Endothelial cell (in vitro differentiated cells): ENCODE data around the gene PPP2R5D. TPM values are rescaled to one million over a fixed set of nuclear protein-coding genes. Genes with fewer than 3 reads are reported as not detected.
"Not testable (repeated sequence)": the region's sequence is repeated elsewhere in the genome, so short reads cannot be mapped to it uniquely, and the experiment has no call there.

Experiments
- DNase-seq: peaks from one replicate; pipeline ENCODE4 v3.0.0; 2021; ENCODE audit warnings: low spot score
- H3K27ac Mint-ChIP-seq: one replicate; pipeline ENCODE4 v1.8.0; 2021; ENCODE audit warnings: mixed read lengths, inconsistent platforms; ENCODE audit not compliant: unreplicated experiment
- H3K27me3 Mint-ChIP-seq: one replicate; pipeline ENCODE4 v1.8.0; 2021; ENCODE audit warnings: mild to moderate bottlenecking, moderate library complexity, mixed read lengths, inconsistent platforms; ENCODE audit not compliant: unreplicated experiment
- H3K36me3 Mint-ChIP-seq: one replicate; pipeline ENCODE4 v1.8.0; 2021; ENCODE audit warnings: mild to moderate bottlenecking, low read depth, mixed read lengths, inconsistent platforms; ENCODE audit not compliant: unreplicated experiment
- H3K4me1 Mint-ChIP-seq: one replicate; pipeline ENCODE4 v1.8.0; 2021; ENCODE audit warnings: mild to moderate bottlenecking, mixed read lengths, inconsistent platforms; ENCODE audit not compliant: unreplicated experiment
- H3K4me3 Mint-ChIP-seq: one replicate; pipeline ENCODE4 v1.8.0; 2021; ENCODE audit warnings: mild to moderate bottlenecking, mixed read lengths, inconsistent platforms; ENCODE audit not compliant: unreplicated experiment
- H3K9me3 Mint-ChIP-seq: one replicate; pipeline ENCODE4 v1.8.0; 2021; ENCODE audit warnings: mixed read lengths, inconsistent platforms; ENCODE audit not compliant: unreplicated experiment
- total RNA-seq: library from RNA; stranded (reverse); fragmentation: NEBNext Ultra II Directional; extraction: Animal tissue kit (Norgen Biotek cat#: 25700); gene quantifications from one replicate; pipeline ENCODE4 v1.2.1, GENCODE V29; 2021; ENCODE audit not compliant: unreplicated experiment
- TF ChIP-seq, protein P1 (sequence below): fragments of 200-600 bp; sonication (generic); IDR thresholded peaks from one replicate; pipeline ENCODE4 v1.5.0; 2021; ENCODE audit warnings: antibody characterized with exemption; ENCODE audit not compliant: unreplicated experiment

Gene PPP2R5D
- total RNA-seq, 1 donor from 2014 or later: 58.0 TPM

DNA sequence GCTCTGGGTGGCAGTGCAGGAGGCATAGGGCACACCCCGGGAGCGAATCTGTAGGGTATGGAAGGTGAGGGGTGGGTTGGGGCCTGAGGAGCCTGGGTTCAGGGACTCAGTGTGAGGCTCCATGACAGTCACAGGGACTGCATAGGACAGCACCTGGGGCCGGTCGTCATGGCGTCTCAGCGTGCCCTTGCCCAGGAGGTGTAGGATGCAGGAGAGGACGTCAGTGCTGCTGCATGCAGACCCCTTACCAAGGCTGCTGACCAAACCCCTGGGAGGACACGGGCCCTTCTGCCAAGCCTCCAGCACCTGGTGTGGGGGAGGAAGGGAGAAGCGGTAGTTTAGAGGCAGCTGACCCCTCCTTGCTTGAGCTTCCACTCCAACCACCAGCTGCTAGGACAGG lies 53.3 kb downstream of the PPP2R5D start:
- Mint-ChIP-seq H3K27ac (no peak overlapping the region), H3K4me1 (no peaks in the 10 kb centered on the region), H3K36me3 (peaks cover 39% of the 10 kb centered on the region), H3K9me3 (no peaks in the 10 kb centered on the region), H3K27me3 (peaks cover 4% of the 10 kb centered on the region), H3K4me3 (peak overlapping the region; percentile 47)
- DNase-seq: no peak
- TF ChIP-seq, protein P1, sequence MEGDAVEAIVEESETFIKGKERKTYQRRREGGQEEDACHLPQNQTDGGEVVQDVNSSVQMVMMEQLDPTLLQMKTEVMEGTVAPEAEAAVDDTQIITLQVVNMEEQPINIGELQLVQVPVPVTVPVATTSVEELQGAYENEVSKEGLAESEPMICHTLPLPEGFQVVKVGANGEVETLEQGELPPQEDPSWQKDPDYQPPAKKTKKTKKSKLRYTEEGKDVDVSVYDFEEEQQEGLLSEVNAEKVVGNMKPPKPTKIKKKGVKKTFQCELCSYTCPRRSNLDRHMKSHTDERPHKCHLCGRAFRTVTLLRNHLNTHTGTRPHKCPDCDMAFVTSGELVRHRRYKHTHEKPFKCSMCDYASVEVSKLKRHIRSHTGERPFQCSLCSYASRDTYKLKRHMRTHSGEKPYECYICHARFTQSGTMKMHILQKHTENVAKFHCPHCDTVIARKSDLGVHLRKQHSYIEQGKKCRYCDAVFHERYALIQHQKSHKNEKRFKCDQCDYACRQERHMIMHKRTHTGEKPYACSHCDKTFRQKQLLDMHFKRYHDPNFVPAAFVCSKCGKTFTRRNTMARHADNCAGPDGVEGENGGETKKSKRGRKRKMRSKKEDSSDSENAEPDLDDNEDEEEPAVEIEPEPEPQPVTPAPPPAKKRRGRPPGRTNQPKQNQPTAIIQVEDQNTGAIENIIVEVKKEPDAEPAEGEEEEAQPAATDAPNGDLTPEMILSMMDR: no peak

DNA sequence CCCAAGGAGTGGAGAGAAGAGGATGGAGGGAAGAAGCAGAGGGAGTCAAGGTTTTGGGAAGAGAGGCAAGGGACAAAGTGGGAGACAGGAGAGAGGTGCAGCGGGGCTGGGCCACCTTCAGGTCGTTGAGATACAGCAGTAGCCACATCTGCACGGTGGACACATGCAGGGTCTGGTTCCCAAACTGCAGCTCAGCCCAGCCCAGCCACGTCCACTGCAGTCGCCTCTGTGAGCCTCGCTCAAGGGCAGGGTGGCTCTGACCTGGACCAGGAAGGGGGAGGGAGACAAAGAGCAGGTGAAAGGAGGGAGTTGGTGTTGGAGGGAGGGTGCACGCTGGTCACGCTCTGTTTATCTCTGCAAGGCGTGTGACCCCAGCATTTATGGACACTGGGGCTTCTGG lies 54.4 kb downstream of the PPP2R5D start:
- no peak for DNase-seq
- H3K27me3 Mint-ChIP-seq: peaks cover 5% of the 10 kb centered on the region
- peaks cover 38% of the 10 kb centered on the region for H3K36me3 Mint-ChIP-seq
- no peak overlapping the region for H3K4me3 Mint-ChIP-seq
- TF ChIP-seq, protein P1: no peak
- H3K27ac Mint-ChIP-seq: peak overlapping the region; percentile 36
- no peaks in the 10 kb centered on the region for H3K9me3 Mint-ChIP-seq
- no peaks in the 10 kb centered on the region for H3K4me1 Mint-ChIP-seq

- Mint-ChIP-seq H3K36me3 (peaks cover 51% of the 10 kb centered on the region), H3K27me3 (peaks cover 5% of the 10 kb centered on the region), H3K4me1 (no peaks in the 10 kb centered on the region), H3K9me3 (no peaks in the 10 kb centered on the region), H3K4me3 (no peak overlapping the region), H3K27ac (no peak overlapping the region)
- DNase-seq: no peak
- TF ChIP-seq, protein P1: no peak
Measured at GRCh38 chr6:43040542-43041257, 56.3 kb downstream of the PPP2R5D start.

GRCh38 chr6:43041475-43041874 lies 57.1 kb downstream of the PPP2R5D start:
- not testable (repeated sequence) for H3K27ac Mint-ChIP-seq, H3K4me1 Mint-ChIP-seq, H3K9me3 Mint-ChIP-seq, H3K27me3 Mint-ChIP-seq, DNase-seq
- Mint-ChIP-seq H3K36me3 (peaks cover 58% of the 10 kb centered on the region), H3K4me3 (peak overlapping the region; percentile 42)

DNA sequence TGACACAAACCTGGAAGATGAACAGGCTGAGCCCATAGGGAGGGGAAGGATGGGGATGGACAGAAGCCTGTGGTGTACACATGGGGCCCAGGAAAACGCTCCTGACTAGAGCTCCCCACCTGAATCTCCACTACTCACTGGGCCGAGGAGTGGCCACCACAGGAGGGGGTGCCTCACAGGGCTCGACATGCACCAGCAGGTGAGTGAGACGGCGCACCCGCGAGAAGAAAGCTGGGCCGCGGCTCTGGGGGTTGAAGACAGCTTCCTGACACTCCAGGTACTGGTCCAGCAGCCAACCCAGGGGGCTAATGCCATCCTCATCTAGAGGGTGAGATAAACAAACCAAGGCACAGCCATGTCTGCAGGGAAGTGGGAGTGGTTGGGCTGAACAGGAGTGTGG lies 58.9 kb downstream of the PPP2R5D start:
- H3K9me3 Mint-ChIP-seq: no peaks in the 10 kb centered on the region
- no peaks in the 10 kb centered on the region for H3K4me1 Mint-ChIP-seq
- TF ChIP-seq, protein P1: no peak
- peaks cover 13% of the 10 kb centered on the region for H3K27me3 Mint-ChIP-seq
- peaks cover 52% of the 10 kb centered on the region for H3K36me3 Mint-ChIP-seq
- no peak for DNase-seq
- H3K27ac Mint-ChIP-seq: no peak overlapping the region
- no peak overlapping the region for H3K4me3 Mint-ChIP-seq
